Fibroblast of lung (primary cell): Measurements from ENCODE around the gene HOXA7. TPM values are rescaled to one million over a fixed set of nuclear protein-coding genes. Genes with fewer than 3 reads are reported as not detected.

Source experiments
- DNase-seq, 2 donors: peaks; one replicate each; pipeline versions ENCODE4 v3.0.0 to v3.0.0-alpha.2; 2010; ENCODE audit warnings: low read depth in 2 of 2
- H2AFZ ChIP-seq: 2 replicates; pipeline ENCODE4 v1.5.1; 2012; ENCODE audit warnings: low read length, control low read depth, inconsistent platforms
- H3K27ac ChIP-seq: 2 replicates; pipeline ENCODE4 v1.5.1; 2011; ENCODE audit warnings: low read length, control low read depth; ENCODE audit not compliant: insufficient read depth
- H3K27me3 ChIP-seq: 2 replicates; pipeline ENCODE4 v1.5.1; 2011; ENCODE audit warnings: mild to moderate bottlenecking, low read length; ENCODE audit not compliant: control insufficient read depth, insufficient read depth
- H3K36me3 ChIP-seq: 2 replicates; pipeline ENCODE4 v1.5.1; 2011; ENCODE audit warnings: low read length; ENCODE audit not compliant: control insufficient read depth, insufficient read depth
- H3K4me1 ChIP-seq: 2 replicates; pipeline ENCODE4 v1.5.1; 2011; ENCODE audit warnings: low read length; ENCODE audit not compliant: control insufficient read depth, insufficient read depth; ENCODE audit errors: extremely low read depth
- H3K4me2 ChIP-seq: 2 replicates; pipeline ENCODE4 v1.5.1; 2011; ENCODE audit warnings: low read length, control low read depth; ENCODE audit not compliant: insufficient read depth; ENCODE audit errors: extremely low read depth
- H3K4me3 ChIP-seq, 4 experiments: fragments of 200-600 bp in 1 of 4; sonication (generic) in 1 of 4; replicated peaks in 1 of 4; 2 replicates each; pipeline ENCODE4 v1.5.1; 2011 to 2016; ENCODE audit warnings: low read length in 4 of 4, low read depth in 3 of 4, mild to moderate bottlenecking in 3 of 4, control low read depth in 2 of 4, inconsistent platforms in 1 of 4, mixed read lengths in 1 of 4; ENCODE audit not compliant: insufficient read depth in 1 of 4; ENCODE audit errors: control extremely low read depth in 1 of 4
- H3K79me2 ChIP-seq: 2 replicates; pipeline ENCODE4 v1.5.1; 2012; ENCODE audit warnings: mild to moderate bottlenecking, low read length, inconsistent platforms; ENCODE audit not compliant: control insufficient read depth, insufficient read depth
- H3K9ac ChIP-seq: 2 replicates; pipeline ENCODE4 v1.5.1; 2011; ENCODE audit warnings: mild to moderate bottlenecking, low read length, control low read depth; ENCODE audit not compliant: insufficient read depth
- H3K9me3 ChIP-seq: 2 replicates; pipeline ENCODE4 v1.5.1; 2012; ENCODE audit warnings: low read depth, low read length; ENCODE audit not compliant: control insufficient read depth, insufficient read depth
- H4K20me1 ChIP-seq: 2 replicates; pipeline ENCODE4 v1.5.1; 2011; ENCODE audit warnings: low read length; ENCODE audit not compliant: control insufficient read depth, insufficient read depth; ENCODE audit errors: extremely low read depth
- EZH2 ChIP-seq: IDR thresholded peaks from 2 replicates; pipeline ENCODE4 v1.5.1; 2012; ENCODE audit warnings: low read length, control low read depth, mild to moderate bottlenecking; ENCODE audit errors: missing control alignments
- polyA plus RNA-seq, 2 donors: library from polyadenylated mRNA; depleted of rRNA in 1 of 2; stranded (reverse) in 1 of 2; unstranded in 1 of 2; fragments of >200 nt; gene quantifications; 2 replicates each; pipeline ENCODE4 v1.2.1, GENCODE V29; 2011 to 2012; ENCODE audit warnings: missing spikeins in 1 of 2
- total RNA-seq: library from RNA; depleted of rRNA; stranded (reverse); fragments of >200 nt; gene quantifications from 2 replicates; pipeline ENCODE4 v1.2.1, GENCODE V29; 2014
- TF ChIP-seq, protein P1 (sequence below), 2 donors: IDR thresholded peaks in 1 of 2; conservative IDR thresholded peaks in 1 of 2; 1 replicate in 1 of 2; 2 replicates in 1 of 2; pipeline ENCODE4 v1.5.1; 2011 to 2012; ENCODE audit warnings: low read length in 2 of 2, control low read depth in 1 of 2, inconsistent platforms in 1 of 2, low read depth in 1 of 2, mild to moderate bottlenecking in 1 of 2

Gene HOXA7
- total and polyA plus RNA-seq, 2 donors (not counting 1 experiment from before 2014, with no cell fraction given), result 1.2 to 5.3 TPM

DNA sequence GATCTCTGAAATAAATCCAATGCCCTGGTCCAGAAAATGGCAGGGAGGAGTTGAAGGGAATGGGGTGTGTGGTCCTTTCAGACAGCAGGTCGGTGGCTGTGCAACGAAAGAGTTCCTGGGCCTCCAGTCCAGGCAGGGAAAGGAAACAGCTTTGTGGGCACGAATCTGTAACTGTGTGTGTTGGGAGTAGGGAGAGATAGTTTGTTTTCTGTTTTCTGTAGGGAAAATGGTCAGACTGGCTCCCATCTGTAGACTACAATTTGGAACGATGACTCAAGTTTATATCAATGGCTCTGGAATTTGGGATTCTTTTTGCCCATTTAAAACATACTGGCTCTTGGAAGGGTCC, 11.4 kb upstream of the HOXA7 start:
- H3K36me3 ChIP-seq, result no peaks in the 10 kb centered on the region
- no peak overlapping the region for H2AFZ ChIP-seq
- TF ChIP-seq EZH2, result no peak
- TF ChIP-seq, protein P1, sequence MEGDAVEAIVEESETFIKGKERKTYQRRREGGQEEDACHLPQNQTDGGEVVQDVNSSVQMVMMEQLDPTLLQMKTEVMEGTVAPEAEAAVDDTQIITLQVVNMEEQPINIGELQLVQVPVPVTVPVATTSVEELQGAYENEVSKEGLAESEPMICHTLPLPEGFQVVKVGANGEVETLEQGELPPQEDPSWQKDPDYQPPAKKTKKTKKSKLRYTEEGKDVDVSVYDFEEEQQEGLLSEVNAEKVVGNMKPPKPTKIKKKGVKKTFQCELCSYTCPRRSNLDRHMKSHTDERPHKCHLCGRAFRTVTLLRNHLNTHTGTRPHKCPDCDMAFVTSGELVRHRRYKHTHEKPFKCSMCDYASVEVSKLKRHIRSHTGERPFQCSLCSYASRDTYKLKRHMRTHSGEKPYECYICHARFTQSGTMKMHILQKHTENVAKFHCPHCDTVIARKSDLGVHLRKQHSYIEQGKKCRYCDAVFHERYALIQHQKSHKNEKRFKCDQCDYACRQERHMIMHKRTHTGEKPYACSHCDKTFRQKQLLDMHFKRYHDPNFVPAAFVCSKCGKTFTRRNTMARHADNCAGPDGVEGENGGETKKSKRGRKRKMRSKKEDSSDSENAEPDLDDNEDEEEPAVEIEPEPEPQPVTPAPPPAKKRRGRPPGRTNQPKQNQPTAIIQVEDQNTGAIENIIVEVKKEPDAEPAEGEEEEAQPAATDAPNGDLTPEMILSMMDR (conservative IDR thresholded peaks at IDR 0.05 in 1 of 2, IDR thresholded peaks at IDR 0.05 in 1 of 2; ENCODE audit: low read depth in 1 of 2, low read length in 2 of 2), result no peak
- no peak overlapping the region for H3K27ac ChIP-seq
- no peaks in the 10 kb centered on the region for H3K9me3 ChIP-seq
- no peak overlapping the region for H3K4me3 ChIP-seq
- H3K9ac ChIP-seq, result no peak overlapping the region
- no peaks in the 10 kb centered on the region for H4K20me1 ChIP-seq
- no peaks in the 10 kb centered on the region for H3K79me2 ChIP-seq
- H3K4me1 ChIP-seq, result no peaks in the 10 kb centered on the region
- H3K4me2 ChIP-seq, result no peak overlapping the region
- H3K27me3 ChIP-seq, result peaks cover 87% of the 10 kb centered on the region
- no peak for DNase-seq

DNA sequence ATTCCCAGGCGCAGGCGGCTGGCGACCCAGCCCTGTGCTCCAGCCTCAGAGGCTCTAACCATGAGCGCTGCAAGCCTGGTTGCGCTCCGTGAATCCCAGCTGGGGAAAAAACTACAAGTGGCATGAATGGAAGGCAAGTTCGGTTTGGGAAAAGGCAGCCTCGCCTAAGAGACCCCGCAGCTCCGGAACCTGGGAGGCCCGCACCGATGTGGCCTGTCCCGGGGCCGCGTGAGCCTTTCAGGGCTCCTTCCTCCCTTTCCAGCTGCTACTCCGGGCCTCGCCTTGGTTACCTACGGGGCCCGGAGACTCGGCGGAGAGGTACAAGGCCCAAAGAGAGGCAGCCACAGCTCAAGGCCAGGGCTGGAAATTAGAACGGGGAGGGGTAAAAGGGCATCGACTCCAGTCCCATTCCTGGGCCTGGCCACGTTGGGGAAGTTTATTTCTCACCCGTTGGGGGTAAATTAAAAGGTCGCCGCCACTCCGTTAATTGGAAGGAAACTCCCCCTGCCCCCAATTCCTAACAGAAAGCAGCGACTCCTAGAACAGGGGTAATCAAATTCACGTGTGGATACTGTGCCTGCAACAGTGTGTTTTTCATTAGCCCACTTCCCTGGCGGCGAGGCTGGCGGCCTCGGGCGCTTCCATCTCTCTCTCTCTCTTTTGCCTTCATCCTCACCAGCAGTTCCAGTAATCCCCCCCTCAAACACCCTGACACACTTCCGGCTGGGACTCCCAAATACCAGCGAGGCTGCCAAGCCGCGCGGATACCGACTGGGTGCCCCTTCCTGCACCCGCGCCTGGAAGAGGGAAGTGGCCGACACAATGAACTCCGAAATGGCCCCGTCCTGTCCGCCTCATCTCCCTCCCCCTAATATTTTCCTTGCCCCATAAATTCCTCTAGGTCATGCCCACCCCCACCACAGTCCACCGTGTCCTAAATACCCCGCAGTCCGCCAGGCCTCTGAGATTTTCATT, 10.3 kb upstream of the HOXA7 start:
- TF ChIP-seq, protein P1 (conservative IDR thresholded peaks at IDR 0.05 in 1 of 2, IDR thresholded peaks at IDR 0.05 in 1 of 2; ENCODE audit: low read depth in 1 of 2, low read length in 2 of 2), result no peak
- TF ChIP-seq EZH2, result no peak
- H3K27ac ChIP-seq, result no peak overlapping the region
- no peak overlapping the region for H2AFZ ChIP-seq
- no peaks in the 10 kb centered on the region for H3K4me1 ChIP-seq
- H3K36me3 ChIP-seq, result no peaks in the 10 kb centered on the region
- H3K27me3 ChIP-seq, result peaks cover 77% of the 10 kb centered on the region
- H3K9ac ChIP-seq, result no peak overlapping the region
- no peaks in the 10 kb centered on the region for H3K79me2 ChIP-seq
- no peak for DNase-seq
- H3K9me3 ChIP-seq, result no peaks in the 10 kb centered on the region
- no peaks in the 10 kb centered on the region for H4K20me1 ChIP-seq
- no peak overlapping the region for H3K4me3 ChIP-seq
- H3K4me2 ChIP-seq, result no peak overlapping the region

DNA sequence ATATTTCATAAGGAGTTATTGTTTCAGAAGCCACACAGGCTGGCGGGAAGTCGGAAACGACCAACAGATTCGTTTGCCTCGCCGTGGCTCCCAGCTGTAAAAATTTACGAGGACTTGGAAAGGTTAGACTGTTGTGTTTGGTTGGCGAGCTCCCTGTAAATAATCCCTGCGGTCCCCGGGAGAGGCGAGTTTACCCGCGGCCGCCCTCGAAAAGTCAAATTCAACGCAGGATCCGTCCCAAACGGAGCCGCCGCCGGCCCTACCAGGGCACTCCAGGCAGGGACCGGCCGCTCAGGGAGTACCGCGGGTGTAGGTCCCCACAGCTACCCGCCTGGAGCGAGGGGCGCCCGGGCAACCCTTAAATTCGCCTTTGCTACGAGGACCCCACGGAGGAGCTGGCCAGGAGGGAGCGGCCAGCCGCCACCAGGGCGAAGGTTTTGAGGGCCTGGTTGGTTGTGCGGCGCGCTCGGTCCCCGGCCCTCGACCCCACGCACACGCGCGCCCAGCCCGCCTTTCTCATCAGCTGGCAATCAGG, 9.6 kb upstream of the HOXA7 start:
- Histone ChIP-seq H3K4me2 (no peak overlapping the region), H4K20me1 (no peaks in the 10 kb centered on the region), H2AFZ (no peak overlapping the region), H3K79me2 (no peaks in the 10 kb centered on the region), H3K27ac (no peak overlapping the region), H3K4me1 (no peaks in the 10 kb centered on the region), H3K36me3 (no peaks in the 10 kb centered on the region), H3K4me3 (peak overlapping the region in 1 of 4 experiments; percentile 40), H3K9ac (no peak overlapping the region), H3K27me3 (peaks cover 69% of the 10 kb centered on the region), H3K9me3 (no peaks in the 10 kb centered on the region)
- peak; percentile 2 for TF ChIP-seq EZH2
- TF ChIP-seq, protein P1 (conservative IDR thresholded peaks at IDR 0.05 in 1 of 2, IDR thresholded peaks at IDR 0.05 in 1 of 2; ENCODE audit: low read depth in 1 of 2, low read length in 2 of 2), result no peak
- no peak for DNase-seq
